WI38 (cell line): ENCODE measurements around the gene MIAT.
"Not testable (repeated sequence)": the region's sequence is repeated elsewhere in the genome, so short reads cannot be mapped to it uniquely, and the experiment has no call there.

Source experiments
- H3K4me3 ChIP-seq: 2 replicates; pipeline ENCODE4 v1.5.1; 2011; ENCODE audit warnings: low read depth, mild to moderate bottlenecking, control low read depth, low read length
- CTCF ChIP-seq: IDR thresholded peaks from 2 replicates; pipeline ENCODE4 v1.5.1; 2012; ENCODE audit warnings: low read depth, mild to moderate bottlenecking, control low read depth, low read length

The MIAT gene

DNA sequence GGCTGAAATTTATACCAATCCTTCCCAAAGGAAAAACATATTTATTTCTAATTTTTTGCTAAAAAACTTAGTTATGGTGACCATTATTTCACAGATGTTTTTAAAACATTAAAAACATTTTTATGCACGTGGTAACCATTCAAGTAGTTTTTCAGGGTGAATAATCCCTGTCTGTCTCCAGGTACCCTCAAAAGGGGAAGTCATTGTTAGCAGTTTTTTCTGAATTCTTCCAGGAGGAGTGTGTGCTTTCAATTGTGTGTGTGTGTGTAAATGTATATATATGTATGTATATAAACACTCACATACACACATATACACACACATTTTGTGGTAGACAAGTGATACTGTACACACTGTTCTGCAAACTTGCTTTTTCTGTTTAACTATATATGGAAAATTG, 43.9 kb downstream of the MIAT start:
- H3K4me3 ChIP-seq: no peak overlapping the region
- TF ChIP-seq CTCF: no peak

GRCh38 chr22:26702906-26703830, 45.8 kb downstream of the MIAT start:
- H3K4me3 ChIP-seq: no peak overlapping the region
- no peak for TF ChIP-seq CTCF

DNA sequence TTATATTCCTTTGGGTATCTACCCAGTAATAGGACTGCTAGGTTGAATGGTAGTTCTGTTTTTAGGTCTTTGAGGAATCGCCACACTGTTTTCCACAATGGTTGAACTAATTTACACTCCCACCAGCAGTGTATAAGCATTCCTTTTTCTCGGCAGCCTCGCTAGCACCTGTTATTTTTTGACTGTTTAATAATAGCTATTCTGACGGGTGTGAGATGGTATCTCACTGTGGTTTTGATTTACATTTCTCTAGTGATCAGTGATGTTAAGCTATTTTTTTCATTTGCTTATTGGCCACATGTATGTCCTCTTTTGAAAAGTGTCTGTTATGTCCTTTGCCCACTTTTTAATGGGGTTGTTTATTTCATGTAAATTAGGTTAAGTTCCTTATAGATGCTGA, 48.0 kb downstream of the MIAT start:
- not testable (repeated sequence) for H3K4me3 ChIP-seq

- no peak overlapping the region for H3K4me3 ChIP-seq
- no peak for TF ChIP-seq CTCF
Measured at GRCh38 chr22:26707090-26707489, 49.7 kb downstream of the MIAT start.

DNA sequence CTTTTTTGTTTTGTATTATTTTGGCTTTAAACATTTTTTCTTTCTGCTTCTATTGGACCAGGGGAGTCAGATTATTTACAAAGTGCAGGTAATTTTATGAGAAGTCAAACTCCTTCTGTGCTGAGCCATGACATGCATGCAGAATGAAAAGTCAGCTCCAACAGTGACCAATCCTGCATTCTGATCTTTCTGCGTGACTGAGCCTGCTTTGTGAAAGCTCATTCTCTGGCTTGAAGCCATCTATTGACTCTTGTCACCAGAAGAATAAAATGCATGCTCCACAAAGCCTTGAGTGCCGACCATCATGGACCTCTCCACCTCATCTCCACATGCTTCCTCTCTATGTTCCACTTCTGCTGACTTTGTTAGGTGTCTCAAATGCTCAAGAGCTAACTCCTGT, 50.2 kb downstream of the MIAT start:
- no peak overlapping the region for H3K4me3 ChIP-seq
- TF ChIP-seq CTCF: no peak

GRCh38 chr22:26708256-26709009, 51.0 kb downstream of the MIAT start:
- no peak overlapping the region for H3K4me3 ChIP-seq
- no peak for TF ChIP-seq CTCF

- peak overlapping the region; percentile 31; the same call in 1 of the 2 replicates for H3K4me3 ChIP-seq
- TF ChIP-seq CTCF: no peak
Measured at GRCh38 chr22:26709617-26710390, 52.4 kb downstream of the MIAT start.
